ENCODE results near the gene NR3C2. TPM values are rescaled to one million over a fixed set of nuclear protein-coding genes. Genes with fewer than 3 reads are reported as not detected.

The NR3C2 gene
- total RNA-seq, 4 donors from 2014 or later: 13.1 to 24.1 (median 14.6) TPM

DNA sequence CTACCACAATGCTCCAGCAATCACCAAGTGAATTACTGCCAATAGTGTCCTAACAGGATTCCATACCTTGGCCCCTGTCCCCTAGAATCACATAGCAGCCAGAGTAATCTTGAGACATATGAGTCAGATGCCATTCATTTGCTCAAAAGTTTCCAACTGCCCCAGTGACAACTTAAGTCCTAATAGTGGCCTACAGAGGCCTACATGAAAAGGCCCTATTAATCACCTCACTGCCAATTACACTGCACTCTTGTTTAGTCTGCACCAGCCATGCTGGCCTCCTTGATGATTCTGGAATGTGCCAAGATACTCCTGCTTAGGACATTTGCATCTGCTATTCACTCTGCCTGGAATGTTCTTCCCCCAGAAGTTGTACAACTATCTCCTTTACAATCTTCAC, 130.7 kb downstream of the NR3C2 start:
- Histone ChIP-seq H3K9me3 (no peaks in the 10 kb centered on the region), H3K27ac (no peak overlapping the region), H3K4me3 (no peak overlapping the region), H3K4me1 (peaks cover 0 to 23% (median 0%) of the 10 kb centered on the region in 4 donors), H3K36me3 (no peaks in the 10 kb centered on the region), H3K27me3 (no peaks in the 10 kb centered on the region)
- TF ChIP-seq, protein P1, sequence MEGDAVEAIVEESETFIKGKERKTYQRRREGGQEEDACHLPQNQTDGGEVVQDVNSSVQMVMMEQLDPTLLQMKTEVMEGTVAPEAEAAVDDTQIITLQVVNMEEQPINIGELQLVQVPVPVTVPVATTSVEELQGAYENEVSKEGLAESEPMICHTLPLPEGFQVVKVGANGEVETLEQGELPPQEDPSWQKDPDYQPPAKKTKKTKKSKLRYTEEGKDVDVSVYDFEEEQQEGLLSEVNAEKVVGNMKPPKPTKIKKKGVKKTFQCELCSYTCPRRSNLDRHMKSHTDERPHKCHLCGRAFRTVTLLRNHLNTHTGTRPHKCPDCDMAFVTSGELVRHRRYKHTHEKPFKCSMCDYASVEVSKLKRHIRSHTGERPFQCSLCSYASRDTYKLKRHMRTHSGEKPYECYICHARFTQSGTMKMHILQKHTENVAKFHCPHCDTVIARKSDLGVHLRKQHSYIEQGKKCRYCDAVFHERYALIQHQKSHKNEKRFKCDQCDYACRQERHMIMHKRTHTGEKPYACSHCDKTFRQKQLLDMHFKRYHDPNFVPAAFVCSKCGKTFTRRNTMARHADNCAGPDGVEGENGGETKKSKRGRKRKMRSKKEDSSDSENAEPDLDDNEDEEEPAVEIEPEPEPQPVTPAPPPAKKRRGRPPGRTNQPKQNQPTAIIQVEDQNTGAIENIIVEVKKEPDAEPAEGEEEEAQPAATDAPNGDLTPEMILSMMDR (IDR thresholded peaks at IDR 0.05): no peak
- TF ChIP-seq EP300 (IDR thresholded peaks at IDR 0.05) (no peak), POLR2A (IDR thresholded peaks at IDR 0.05) (no peak)
- no peak for DNase-seq (ENCODE audit: low spot score in 2 of 2)

- Histone ChIP-seq H3K9me3 (no peaks in the 10 kb centered on the region), H3K36me3 (no peaks in the 10 kb centered on the region), H3K4me1 (peaks cover 0 to 23% (median 0%) of the 10 kb centered on the region in 4 donors), H3K4me3 (no peak overlapping the region), H3K27me3 (no peaks in the 10 kb centered on the region), H3K27ac (no peak overlapping the region)
- no peak for DNase-seq (ENCODE audit: low spot score in 2 of 2)
- WGBS, 2 donors: 63 to 69% methylated on average over 3 of the region's 3 CpGs
- TF ChIP-seq, protein P1 (IDR thresholded peaks at IDR 0.05): no peak
- TF ChIP-seq POLR2A (IDR thresholded peaks at IDR 0.05) (no peak), EP300 (IDR thresholded peaks at IDR 0.05) (no peak)
Measured at GRCh38 chr4:148310756-148311155, 131.5 kb downstream of the NR3C2 start.

DNA sequence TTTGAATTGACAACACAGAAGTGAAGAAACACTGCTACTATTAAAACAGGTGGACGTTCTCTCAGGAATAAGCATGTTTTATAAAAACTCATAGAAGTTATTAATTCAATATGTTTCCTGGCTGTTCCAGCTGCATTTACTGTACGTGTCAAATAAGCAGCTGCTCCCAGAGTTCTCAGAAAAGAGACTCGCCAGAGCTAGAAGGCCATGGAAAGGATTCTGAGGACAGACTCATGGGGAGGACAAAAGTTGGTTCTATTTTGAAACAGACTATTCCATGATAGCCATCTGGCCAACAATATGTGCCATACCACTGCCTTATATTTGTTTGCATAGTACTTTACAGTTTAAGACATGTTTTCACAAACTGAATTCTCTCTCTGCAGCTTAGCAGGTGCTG, 136.5 kb downstream of the NR3C2 start:
- TF ChIP-seq EP300 (IDR thresholded peaks at IDR 0.05) (no peak), POLR2A (IDR thresholded peaks at IDR 0.05) (no peak)
- TF ChIP-seq, protein P1 (IDR thresholded peaks at IDR 0.05): no peak
- no peaks in the 10 kb centered on the region for H3K9me3 ChIP-seq
- no peak overlapping the region for H3K4me3 ChIP-seq
- no peaks in the 10 kb centered on the region for H3K36me3 ChIP-seq
- peaks cover 0 to 9% (median 2%) of the 10 kb centered on the region in 4 donors for H3K4me1 ChIP-seq
- no peaks in the 10 kb centered on the region for H3K27me3 ChIP-seq
- no peak overlapping the region for H3K27ac ChIP-seq
- 58 to 80% methylated on average over 3 of the region's 3 CpGs for WGBS, 2 donors
- no peak for DNase-seq (ENCODE audit: low spot score in 2 of 2)

DNA sequence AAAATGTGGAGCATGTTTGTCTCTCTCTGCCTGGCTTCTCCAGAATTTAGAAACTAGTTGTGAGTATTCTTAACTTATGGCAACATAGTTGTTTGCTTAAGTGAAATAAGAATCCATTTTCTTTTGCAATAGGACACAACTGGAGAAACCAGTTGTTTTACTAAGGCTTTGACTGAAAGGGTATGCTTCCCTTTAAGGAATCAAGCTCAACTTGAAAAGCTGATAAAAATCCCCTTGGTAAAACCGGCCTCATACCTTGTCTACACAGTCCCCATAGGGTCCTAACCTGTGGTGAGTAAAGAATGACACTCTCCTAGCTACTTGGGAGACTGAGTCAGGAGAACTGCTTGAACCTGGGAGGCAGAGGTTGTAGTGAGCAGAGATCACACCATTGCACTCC, 139.8 kb downstream of the NR3C2 start:
- H3K27me3 ChIP-seq: no peaks in the 10 kb centered on the region
- no peak for DNase-seq (ENCODE audit: low spot score in 2 of 2)
- H3K4me3 ChIP-seq: no peak overlapping the region
- H3K4me1 ChIP-seq: peaks cover 0 to 12% (median 2%) of the 10 kb centered on the region in 4 donors
- TF ChIP-seq, protein P1 (IDR thresholded peaks at IDR 0.05): no peak
- TF ChIP-seq POLR2A (IDR thresholded peaks at IDR 0.05) (no peak), EP300 (IDR thresholded peaks at IDR 0.05) (no peak)
- H3K27ac ChIP-seq: no peak overlapping the region
- no peaks in the 10 kb centered on the region for H3K9me3 ChIP-seq
- no peaks in the 10 kb centered on the region for H3K36me3 ChIP-seq
- WGBS, 2 donors: 100% methylated on average over 1 of the region's 1 CpG

DNA sequence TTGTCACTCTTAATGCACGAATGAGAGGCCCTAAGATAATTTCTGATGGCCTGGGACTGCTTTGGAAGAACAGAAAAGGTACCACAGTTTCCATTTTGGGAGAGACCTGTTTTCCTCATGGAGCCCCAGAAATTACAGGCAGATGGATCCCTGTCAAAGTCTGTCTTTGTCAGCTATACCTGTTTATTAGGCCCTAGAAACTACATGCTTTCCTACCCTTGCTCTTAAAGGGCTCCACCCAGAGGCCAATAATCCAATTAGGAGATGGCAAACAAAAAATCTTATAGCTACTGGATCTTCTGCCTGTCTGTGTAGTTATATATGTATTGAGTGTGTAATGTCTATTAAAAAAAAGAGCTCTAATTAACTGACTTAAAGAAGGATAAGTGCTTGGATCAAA, 141.3 kb downstream of the NR3C2 start:
- H3K36me3 ChIP-seq: no peaks in the 10 kb centered on the region
- no peaks in the 10 kb centered on the region for H3K27me3 ChIP-seq
- peaks cover 0 to 4% (median 2%) of the 10 kb centered on the region in 4 donors for H3K4me1 ChIP-seq
- no peak for DNase-seq (ENCODE audit: low spot score in 2 of 2)
- 93 to 94% methylated on average over 1 of the region's 1 CpG for WGBS, 2 donors
- no peak overlapping the region for H3K4me3 ChIP-seq
- no peak overlapping the region for H3K27ac ChIP-seq
- TF ChIP-seq POLR2A (IDR thresholded peaks at IDR 0.05) (no peak), EP300 (IDR thresholded peaks at IDR 0.05) (no peak)
- TF ChIP-seq, protein P1 (IDR thresholded peaks at IDR 0.05): no peak
- no peaks in the 10 kb centered on the region for H3K9me3 ChIP-seq

Data from tibial nerve (tissue), 4 donors.